Stimulated activated naive CD4-positive, alpha-beta T cell treated with Interleukin-2 at 50 U/mL for 16 hours (primary cell): ENCODE results near the gene FMO2.

Experiments
- DNase-seq: peaks from one replicate; lab custom pipeline; 2025; lab: John Stamatoyannopoulos, UW

The FMO2 gene

GRCh38 chr1:171257607-171258076 lies 72.5 kb downstream of the FMO2 start:
- no peak for DNase-seq

- no peak for DNase-seq
Observed at GRCh38 chr1:171258429-171258828, 73.3 kb downstream of the FMO2 start.

- no peak for DNase-seq
Observed at GRCh38 chr1:171258943-171259342, 73.8 kb downstream of the FMO2 start.
